H1 (cell line): Measurements from ENCODE around the gene NCAPG. TPM values are rescaled to one million over a fixed set of nuclear protein-coding genes. Genes with fewer than 3 reads are reported as not detected.

Source experiments
- CTCF ChIA-PET: fragments of 300-600 bp; sonication (Branson Sonifier 250); formaldehyde crosslinking; loops from one replicate; lab custom pipeline; 2021; ENCODE audit not compliant: partially characterized antibody; lab: Charles Lee
- POLR2A ChIA-PET: fragments of 300-600 bp; sonication (Branson Sonifier 250); formaldehyde crosslinking; loops from one replicate; lab custom pipeline; 2021; ENCODE audit warnings: inconsistent platforms; ENCODE audit not compliant: partially characterized antibody; lab: Charles Lee
- DNase-seq, 2 experiments: peaks; one replicate each; pipeline versions ENCODE4 v3.0.0 to v3.0.0-alpha.2; 2010 to 2022; ENCODE audit warnings: low spot score in 2 of 2, low read depth in 1 of 2, mixed read lengths in 1 of 2
- FAIRE-seq: peaks from 2 replicates; lab custom pipeline; 2011; peaks lifted over from hg19 to GRCh38; lab: Jason Lieb, UNC
- H2AFZ ChIP-seq: 2 replicates; pipeline ENCODE4 v1.8.1; 2012; ENCODE audit warnings: low read length, inconsistent platforms
- H2AK5ac ChIP-seq: 2 replicates; pipeline ENCODE4 v1.6.1; 2013; ENCODE audit warnings: low read depth, low read length
- H2BK120ac ChIP-seq: replicated peaks from 2 replicates; pipeline ENCODE3; 2013; ENCODE audit warnings: low read depth, low read length, inconsistent platforms
- H2BK12ac ChIP-seq: 2 replicates; pipeline ENCODE4 v1.6.1; 2013; ENCODE audit warnings: low read depth, low read length
- H2BK15ac ChIP-seq: 2 replicates; pipeline ENCODE4 v1.6.1; 2013; ENCODE audit warnings: low read length
- H2BK20ac ChIP-seq: 2 replicates; pipeline ENCODE4 v1.6.1; 2013; ENCODE audit warnings: low read length
- H2BK5ac ChIP-seq: 2 replicates; pipeline ENCODE4 v1.6.1; 2013; ENCODE audit warnings: low read depth, low read length
- H3K14ac ChIP-seq: 2 replicates; pipeline ENCODE4 v1.6.1; 2013; ENCODE audit warnings: inconsistent platforms; ENCODE audit not compliant: insufficient read length
- H3K18ac ChIP-seq: 2 replicates; pipeline ENCODE4 v1.6.1; 2013; ENCODE audit warnings: low read length; ENCODE audit errors: extremely low read depth
- H3K23ac ChIP-seq: 2 replicates; pipeline ENCODE4 v1.6.1; 2013; ENCODE audit warnings: inconsistent platforms; ENCODE audit not compliant: insufficient read length
- H3K23me2 ChIP-seq: 2 replicates; pipeline ENCODE4 v1.6.1; 2013; ENCODE audit warnings: low read depth, low read length
- H3K27ac ChIP-seq: 2 replicates; pipeline ENCODE4 v1.6.1; 2011; ENCODE audit warnings: low read depth, low read length, inconsistent platforms
- H3K27me3 ChIP-seq, 4 experiments: replicated peaks in 1 of 4; 1 replicate in 1 of 4; 2 replicates in 3 of 4; pipeline versions ENCODE4 v1.6.1 to v1.8.1; 2011 to 2013; ENCODE audit warnings: low read length in 3 of 4, mild to moderate bottlenecking in 3 of 4, inconsistent platforms in 2 of 4, mixed read lengths in 2 of 4, moderate library complexity in 1 of 4; ENCODE audit not compliant: control insufficient read depth in 3 of 4, insufficient read depth in 3 of 4; ENCODE audit errors: extremely low read depth in 1 of 4
- H3K36me3 ChIP-seq, 4 experiments: 2 replicates each; pipeline versions ENCODE4 v1.6.1 to v1.8.1; 2011 to 2013; ENCODE audit warnings: mild to moderate bottlenecking in 4 of 4, low read length in 3 of 4, moderate library complexity in 2 of 4, control low read depth in 1 of 4, inconsistent platforms in 1 of 4; ENCODE audit not compliant: insufficient read depth in 4 of 4, control insufficient read depth in 2 of 4
- H3K4ac ChIP-seq: replicated peaks from 2 replicates; pipeline ENCODE3; 2013; ENCODE audit warnings: low read length, low read depth, mixed read lengths, inconsistent platforms; ENCODE audit not compliant: insufficient read length
- H3K4me1 ChIP-seq, 4 experiments: replicated peaks in 1 of 4; 1 replicate in 1 of 4; 2 replicates in 3 of 4; pipeline versions ENCODE4 v1.6.1 to v1.8.1; 2011 to 2013; ENCODE audit warnings: low read length in 3 of 4, inconsistent platforms in 2 of 4, mixed read lengths in 1 of 4; ENCODE audit not compliant: insufficient read depth in 4 of 4, control insufficient read depth in 3 of 4
- H3K4me2 ChIP-seq, 2 experiments: 2 replicates each; pipeline versions ENCODE4 v1.6.1 to v1.8.1; 2011 to 2013; ENCODE audit warnings: low read depth in 2 of 2, low read length in 2 of 2, control low read depth in 1 of 2, inconsistent platforms in 1 of 2, mild to moderate bottlenecking in 1 of 2; ENCODE audit not compliant: insufficient read depth in 1 of 2
- H3K4me3 ChIP-seq, 4 experiments: fragments of 200-600, 300-600 bp in 1 of 4; sonication (generic), shearing (Covaris generic), sonication (Bioruptor Twin) in 1 of 4; 2 replicates each; pipeline versions ENCODE4 v1.5.1 to v1.8.1; 2011 to 2016; ENCODE audit warnings: low read length in 4 of 4, low read depth in 3 of 4, control low read depth in 2 of 4, inconsistent platforms in 2 of 4, mild to moderate bottlenecking in 2 of 4, mixed read lengths in 1 of 4, moderate library complexity in 1 of 4; ENCODE audit not compliant: insufficient read depth in 2 of 4; ENCODE audit errors: extremely low read depth in 1 of 4
- H3K56ac ChIP-seq: replicated peaks from 2 replicates; pipeline ENCODE3; 2013; ENCODE audit warnings: low read depth, mild to moderate bottlenecking, mixed read lengths, low read length, inconsistent platforms; ENCODE audit not compliant: insufficient read length
- H3K79me1 ChIP-seq: 2 replicates; pipeline ENCODE4 v1.6.1; 2013; ENCODE audit warnings: low read depth, low read length, control low read depth
- H3K79me2 ChIP-seq, 2 experiments: 2 replicates each; pipeline versions ENCODE4 v1.6.1 to v1.8.1; 2012 to 2013; ENCODE audit warnings: low read length in 2 of 2, mild to moderate bottlenecking in 2 of 2, inconsistent platforms in 1 of 2; ENCODE audit not compliant: insufficient read depth in 2 of 2, control insufficient read depth in 1 of 2
- H3K9ac ChIP-seq, 4 experiments: replicated peaks in 1 of 4; 1 replicate in 1 of 4; 2 replicates in 3 of 4; pipeline versions ENCODE4 v1.6.1 to v1.8.1; 2011 to 2013; ENCODE audit warnings: low read depth in 3 of 4, low read length in 3 of 4, control low read depth in 2 of 4, mild to moderate bottlenecking in 2 of 4, moderate library complexity in 2 of 4, inconsistent platforms in 1 of 4; ENCODE audit errors: extremely low read depth in 1 of 4
- H3K9me3 ChIP-seq, 2 experiments: 2 replicates each; pipeline versions ENCODE4 v1.6.1 to v1.8.1; 2012 to 2013; ENCODE audit warnings: mild to moderate bottlenecking in 2 of 2, moderate library complexity in 2 of 2, control low read depth in 1 of 2, inconsistent platforms in 1 of 2, low read depth in 1 of 2, low read length in 1 of 2, mixed read lengths in 1 of 2; ENCODE audit not compliant: insufficient read depth in 2 of 2
- H4K20me1 ChIP-seq, 2 experiments: replicated peaks in 1 of 2; 2 replicates each; pipeline versions ENCODE3 to v1.8.1; 2011 to 2013; ENCODE audit warnings: inconsistent platforms in 2 of 2, low read length in 2 of 2, mild to moderate bottlenecking in 1 of 2; ENCODE audit not compliant: insufficient read depth in 2 of 2, control insufficient read depth in 1 of 2
- H4K5ac ChIP-seq: 2 replicates; pipeline ENCODE4 v1.6.1; 2013; ENCODE audit warnings: low read length, low read depth, mixed read lengths, inconsistent platforms; ENCODE audit not compliant: insufficient read length
- H4K8ac ChIP-seq: 2 replicates; pipeline ENCODE4 v1.8.0; 2013; ENCODE audit warnings: mild to moderate bottlenecking, moderate library complexity, low read length, inconsistent platforms; ENCODE audit not compliant: insufficient read depth; ENCODE audit errors: extremely low read depth
- H4K91ac ChIP-seq: replicated peaks from 2 replicates; pipeline ENCODE3; 2013; ENCODE audit warnings: low read length, mixed read lengths, inconsistent platforms; ENCODE audit not compliant: insufficient read length
- CEBPB ChIP-seq: IDR thresholded peaks from 2 replicates; pipeline ENCODE4 v1.6.1; 2012; ENCODE audit warnings: low read depth, low read length
- CHD1 ChIP-seq: IDR thresholded peaks from 2 replicates; pipeline ENCODE4 v1.6.1; 2012; ENCODE audit warnings: low read depth, low read length, improper control_type of control experiment
- FOSL1 ChIP-seq: IDR thresholded peaks from 2 replicates; pipeline ENCODE4 v1.6.1; 2011; ENCODE audit warnings: mild to moderate bottlenecking, low read depth, low read length, moderate library complexity; ENCODE audit not compliant: insufficient read depth
- HDAC2 ChIP-seq, 2 experiments: fragments of 300-600 bp in 1 of 2; sonication (generic) in 1 of 2; IDR thresholded peaks; 2 replicates each; pipeline ENCODE4 v1.6.1; 2011 to 2012; ENCODE audit warnings: low read depth in 2 of 2, low read length in 2 of 2, mild to moderate bottlenecking in 2 of 2, moderate library complexity in 2 of 2, borderline replicate concordance in 1 of 2, inconsistent platforms in 1 of 2
- POLR2A ChIP-seq, 2 experiments: IDR thresholded peaks; 1 replicate in 1 of 2; 2 replicates in 1 of 2; pipeline ENCODE4 v1.6.1; 2011; ENCODE audit warnings: low read depth in 2 of 2, low read length in 2 of 2, mild to moderate bottlenecking in 2 of 2; ENCODE audit errors: control extremely low read depth in 1 of 2
- TAF7 ChIP-seq: optimal IDR thresholded peaks from 2 replicates; pipeline ENCODE3; 2011; ENCODE audit warnings: low read depth, mild to moderate bottlenecking, inconsistent platforms, low read length, moderate library complexity, borderline replicate concordance
- TCF12 ChIP-seq: IDR thresholded peaks from 2 replicates; pipeline ENCODE4 v1.6.1; 2011; ENCODE audit warnings: low read depth, mild to moderate bottlenecking, low read length
- WGBS, 2 experiments: shearing (Covaris generic) in 1 of 2; methylation state at CpG; one replicate each; pipeline versions ENCODE4 v1.1.6 to v1.1.7; 2013 to 2015; ENCODE audit warnings: low lambda C conversion rate in 2 of 2, mixed read lengths in 2 of 2, inconsistent platforms in 1 of 2, low coverage in 1 of 2, missing lambda C conversion rate in 1 of 2; ENCODE audit not compliant: insufficient replicate concordance in 2 of 2, insufficient coverage in 1 of 2, insufficient read length in 1 of 2; ENCODE audit errors: extremely low coverage in 1 of 2, missing lambda C conversion rate in 1 of 2; 5-methylcytosine and 5-hydroxymethylcytosine counted together
- polyA plus RNA-seq, 7 experiments: library from polyadenylated mRNA; depleted of rRNA in 3 of 7; stranded (reverse) in 5 of 7; unstranded in 2 of 7; fragments of >200 nt in 5 of 7; fragments of 200-250 nt in 2 of 7; gene quantifications; 1 replicate in 5 of 7; 2 replicates in 1 of 7; 4 replicates in 1 of 7; pipeline versions ENCODE4 v1.2.1 to v1.2.3, GENCODE V29; 2011 to 2013; ENCODE audit warnings: missing spikeins in 2 of 7, mixed read lengths in 2 of 7
- total RNA-seq: library from RNA; stranded (reverse); fragmentation: NEBNext Ultra II Directional; extraction: Animal tissue kit (Norgen Biotek cat#: 25700); gene quantifications from 2 replicates; pipeline ENCODE4 v1.2.1, GENCODE V29; 2021
- TF ChIP-seq, protein P1 (sequence below): IDR thresholded peaks from 2 replicates; pipeline ENCODE4 v1.6.1; 2011; ENCODE audit warnings: low read length, improper control_type of control experiment
- TF ChIP-seq, protein P2 (sequence below): IDR thresholded peaks from 2 replicates; pipeline ENCODE4 v1.6.1; 2011; ENCODE audit warnings: low read depth, mild to moderate bottlenecking, low read length; ENCODE audit not compliant: insufficient read depth
- TF ChIP-seq, protein P3 (sequence below), 3 experiments: IDR thresholded peaks; 1 replicate in 2 of 3; 2 replicates in 1 of 3; pipeline versions ENCODE4 v1.5.1 to v1.6.1; 2011; ENCODE audit warnings: low read length in 3 of 3, mild to moderate bottlenecking in 3 of 3, inconsistent platforms in 2 of 3, low read depth in 1 of 3, moderate library complexity in 1 of 3; ENCODE audit not compliant: insufficient read depth in 1 of 3; ENCODE audit errors: control extremely low read depth in 1 of 3

Gene NCAPG
- total and polyA plus RNA-seq, 2 of the 8 experiments (the other 6 are each of a cell fraction or from before 2014, with no cell fraction given): 12.9 to 52.3 TPM

DNA sequence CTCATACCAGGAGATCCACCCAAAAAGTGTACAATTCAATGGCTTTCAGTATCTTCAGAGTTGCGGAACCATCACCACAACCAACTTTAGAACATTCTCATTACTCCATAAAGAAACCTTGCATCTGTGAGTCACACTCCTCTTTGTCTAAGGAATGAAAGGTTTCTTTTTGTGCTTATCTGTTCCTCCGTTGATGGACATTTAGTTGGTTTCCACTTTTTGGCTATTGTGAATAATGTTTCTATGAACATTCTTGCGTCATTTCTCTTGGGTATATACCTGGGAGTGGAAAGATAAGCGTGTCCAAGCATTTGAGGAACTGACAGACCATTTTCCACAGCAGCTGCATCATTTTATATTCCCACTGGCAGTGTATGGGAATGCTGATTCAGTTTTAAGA is 39.9 kb upstream of the NCAPG start:
- Histone ChIP-seq H4K20me1 (no peaks in the 10 kb centered on the region), H3K9ac (no peak overlapping the region), H2BK120ac (no peak overlapping the region), H3K27ac (no peak overlapping the region), H3K14ac (no peak overlapping the region), H2BK15ac (no peak overlapping the region), H3K56ac (no peak overlapping the region), H3K36me3 (no peaks in the 10 kb centered on the region), H3K4me3 (no peak overlapping the region), H2AK5ac (no peak overlapping the region), H4K91ac (no peak overlapping the region), H3K23ac (no peak overlapping the region), H3K23me2 (no peaks in the 10 kb centered on the region), H3K4ac (no peak overlapping the region), H2BK12ac (no peak overlapping the region), H2AFZ (no peak overlapping the region), H4K5ac (no peak overlapping the region), H2BK5ac (no peak overlapping the region), H2BK20ac (no peak overlapping the region), H3K27me3 (no peaks in the 10 kb centered on the region), H3K79me1 (no peaks in the 10 kb centered on the region), H3K4me1 (no peaks in the 10 kb centered on the region), H3K79me2 (no peaks in the 10 kb centered on the region), H3K18ac (no peak overlapping the region), H4K8ac (no peak overlapping the region), H3K4me2 (no peak overlapping the region), H3K9me3 (peaks cover 0 to 15% of the 10 kb centered on the region in 2 experiments; a peak in 3 of 4 replicates)
- WGBS, 2 experiments: 90% methylated on average over 4 of the region's 4 CpGs; no CpG with 5 or more reads in 1 of the 2 experiments
- DNase-seq (no peak), FAIRE-seq (no peak)
- CTCF ChIA-PET: interaction anchor here (0.6 to 1.1 kb wide), 2 partner anchors 9 to 183 kb away, joined by 3 read pairs; no protein-coding TSS in a partner anchor
- POLR2A ChIA-PET: no interaction called here
- no peak for TF ChIP-seq POLR2A (IDR thresholded peaks at IDR 0.05; ENCODE audit: control extremely low read depth in 1 of 2, low read depth in 2 of 2, low read length in 2 of 2)
- TF ChIP-seq CHD1: no peak
- TF ChIP-seq, protein P1, sequence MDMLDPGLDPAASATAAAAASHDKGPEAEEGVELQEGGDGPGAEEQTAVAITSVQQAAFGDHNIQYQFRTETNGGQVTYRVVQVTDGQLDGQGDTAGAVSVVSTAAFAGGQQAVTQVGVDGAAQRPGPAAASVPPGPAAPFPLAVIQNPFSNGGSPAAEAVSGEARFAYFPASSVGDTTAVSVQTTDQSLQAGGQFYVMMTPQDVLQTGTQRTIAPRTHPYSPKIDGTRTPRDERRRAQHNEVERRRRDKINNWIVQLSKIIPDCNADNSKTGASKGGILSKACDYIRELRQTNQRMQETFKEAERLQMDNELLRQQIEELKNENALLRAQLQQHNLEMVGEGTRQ: no peak
- no peak for TF ChIP-seq CEBPB
- no peak for TF ChIP-seq TAF7
- TF ChIP-seq TCF12: no peak
- no peak for TF ChIP-seq FOSL1
- TF ChIP-seq HDAC2 (IDR thresholded peaks at IDR 0.05; ENCODE audit: borderline replicate concordance in 1 of 2, low read depth in 2 of 2, low read length in 2 of 2): no peak
- TF ChIP-seq, protein P2, sequence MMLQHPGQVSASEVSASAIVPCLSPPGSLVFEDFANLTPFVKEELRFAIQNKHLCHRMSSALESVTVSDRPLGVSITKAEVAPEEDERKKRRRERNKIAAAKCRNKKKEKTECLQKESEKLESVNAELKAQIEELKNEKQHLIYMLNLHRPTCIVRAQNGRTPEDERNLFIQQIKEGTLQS: no peak
- TF ChIP-seq, protein P3, sequence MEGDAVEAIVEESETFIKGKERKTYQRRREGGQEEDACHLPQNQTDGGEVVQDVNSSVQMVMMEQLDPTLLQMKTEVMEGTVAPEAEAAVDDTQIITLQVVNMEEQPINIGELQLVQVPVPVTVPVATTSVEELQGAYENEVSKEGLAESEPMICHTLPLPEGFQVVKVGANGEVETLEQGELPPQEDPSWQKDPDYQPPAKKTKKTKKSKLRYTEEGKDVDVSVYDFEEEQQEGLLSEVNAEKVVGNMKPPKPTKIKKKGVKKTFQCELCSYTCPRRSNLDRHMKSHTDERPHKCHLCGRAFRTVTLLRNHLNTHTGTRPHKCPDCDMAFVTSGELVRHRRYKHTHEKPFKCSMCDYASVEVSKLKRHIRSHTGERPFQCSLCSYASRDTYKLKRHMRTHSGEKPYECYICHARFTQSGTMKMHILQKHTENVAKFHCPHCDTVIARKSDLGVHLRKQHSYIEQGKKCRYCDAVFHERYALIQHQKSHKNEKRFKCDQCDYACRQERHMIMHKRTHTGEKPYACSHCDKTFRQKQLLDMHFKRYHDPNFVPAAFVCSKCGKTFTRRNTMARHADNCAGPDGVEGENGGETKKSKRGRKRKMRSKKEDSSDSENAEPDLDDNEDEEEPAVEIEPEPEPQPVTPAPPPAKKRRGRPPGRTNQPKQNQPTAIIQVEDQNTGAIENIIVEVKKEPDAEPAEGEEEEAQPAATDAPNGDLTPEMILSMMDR (IDR thresholded peaks at IDR 0.05; ENCODE audit: control extremely low read depth in 1 of 3, insufficient read depth in 1 of 3, low read depth in 1 of 3, low read length in 3 of 3): no peak
